Brain microvascular endothelial cell (primary cell): ENCODE results near the gene ARG2.

Source experiments
- DNase-seq: peaks from one replicate; pipeline ENCODE4 v3.0.0-alpha.2; 2020
- H3K27ac ChIP-seq: fragments of 250-450 bp; sonication (Bioruptor Pico); 2 replicates; pipeline ENCODE4 v1.5.1; 2020; ENCODE audit warnings: mild to moderate bottlenecking, moderate library complexity
- H3K27me3 ChIP-seq: fragments of 250-450 bp; sonication (Bioruptor Pico); replicated peaks from 2 replicates; pipeline ENCODE4 v1.5.1; 2020; ENCODE audit warnings: mild to moderate bottlenecking
- H3K36me3 ChIP-seq: fragments of 250-450 bp; sonication (Bioruptor Pico); replicated peaks from 2 replicates; pipeline ENCODE4 v1.5.1; 2020; ENCODE audit warnings: mild to moderate bottlenecking
- H3K4me3 ChIP-seq: 2 replicates; pipeline ENCODE4 v1.5.1; 2011; ENCODE audit warnings: low read depth, mild to moderate bottlenecking, control low read depth, low read length, moderate library complexity
- CTCF ChIP-seq: IDR thresholded peaks from 2 replicates; pipeline ENCODE4 v1.5.1; 2011; ENCODE audit warnings: low read depth, mild to moderate bottlenecking, moderate library complexity, low read length, control low read depth, inconsistent platforms; ENCODE audit errors: missing control alignments
- in situ Hi-C: cut with HindIII; loops from 2 replicates; pipeline ENCODE4 v1.10.0; 2017; ENCODE audit warnings: low sequenced_read_pairs, low pct_ligation_motif_present

The ARG2 gene

GRCh38 chr14:67609642-67610310, 9.9 kb upstream of the ARG2 start:
- TF ChIP-seq CTCF = no peak
- Histone ChIP-seq H3K36me3 (no peaks in the 10 kb centered on the region), H3K27ac (no peak overlapping the region), H3K27me3 (no peaks in the 10 kb centered on the region), H3K4me3 (no peak overlapping the region)
- in situ Hi-C loops = no loop called here
- no peak for DNase-seq

- TF ChIP-seq CTCF = no peak
- H3K27me3 ChIP-seq = no peaks in the 10 kb centered on the region
- DNase-seq = no peak
- H3K27ac ChIP-seq = no peak overlapping the region
- in situ Hi-C loops = no loop called here
- H3K4me3 ChIP-seq = no peak overlapping the region
- H3K36me3 ChIP-seq = no peaks in the 10 kb centered on the region
Observed at GRCh38 chr14:67610491-67610890, 9.2 kb upstream of the ARG2 start.

GRCh38 chr14:67618617-67619063, 1.1 kb upstream of the ARG2 start:
- no peak overlapping the region for H3K4me3 ChIP-seq
- H3K27me3 ChIP-seq = no peaks in the 10 kb centered on the region
- in situ Hi-C loops = no loop called here
- peak; percentile 78 for DNase-seq
- peak; percentile 67 for TF ChIP-seq CTCF
- no peaks in the 10 kb centered on the region for H3K36me3 ChIP-seq
- H3K27ac ChIP-seq = peak overlapping the region; percentile 39

GRCh38 chr14:67620217-67620785, 581 bp downstream of the ARG2 start:
- peak overlapping the region; percentile 67 for H3K4me3 ChIP-seq
- no peaks in the 10 kb centered on the region for H3K36me3 ChIP-seq
- no peak for TF ChIP-seq CTCF
- DNase-seq = no peak
- in situ Hi-C loops = no loop called here
- no peaks in the 10 kb centered on the region for H3K27me3 ChIP-seq
- H3K27ac ChIP-seq = no peak overlapping the region

- DNase-seq = peak; percentile 89
- Histone ChIP-seq H3K27ac (peak overlapping the region; percentile 87), H3K27me3 (no peaks in the 10 kb centered on the region), H3K36me3 (no peaks in the 10 kb centered on the region), H3K4me3 (no peak overlapping the region)
- in situ Hi-C loops = no loop called here
- no peak for TF ChIP-seq CTCF
Observed at GRCh38 chr14:67622675-67623074, 3.0 kb downstream of the ARG2 start.
